Neural progenitor cell (in vitro differentiated cells): ENCODE measurements around the gene RFPL1. TPM values are rescaled to one million over a fixed set of nuclear protein-coding genes. Genes with fewer than 3 reads are reported as not detected.

ENCODE experiments used
- DNase-seq: peaks from one replicate; pipeline ENCODE4 v3.0.0-alpha.2; 2016; ENCODE audit warnings: low spot score
- H2AFZ ChIP-seq: fragments of 200-600 bp; sonication (generic); replicated peaks from 2 replicates; pipeline ENCODE4 v1.6.1; 2016; ENCODE audit warnings: antibody characterized with exemption
- H3F3A ChIP-seq: fragments of 200-600 bp; sonication (generic); 2 replicates; pipeline ENCODE4 v1.6.1; 2016; ENCODE audit warnings: antibody characterized with exemption, low read depth
- H3K27ac ChIP-seq: fragments of 200-600 bp; sonication (generic); 2 replicates; pipeline ENCODE4 v1.5.1; 2016; ENCODE audit warnings: mild to moderate bottlenecking
- H3K27me3 ChIP-seq: fragments of 200-600 bp; sonication (generic); 2 replicates; pipeline ENCODE4 v1.6.1; 2016; ENCODE audit warnings: mild to moderate bottlenecking, moderate library complexity
- H3K36me3 ChIP-seq: fragments of 200-600 bp; sonication (generic); 2 replicates; pipeline ENCODE4 v1.5.1; 2016
- H3K4me1 ChIP-seq: fragments of 200-600 bp; sonication (generic); 2 replicates; pipeline ENCODE4 v1.6.1; 2016; ENCODE audit warnings: mixed run types
- H3K4me2 ChIP-seq: fragments of 200-600 bp; sonication (generic); 2 replicates; pipeline ENCODE4 v1.6.1; 2016
- H3K4me3 ChIP-seq: fragments of 200-600 bp; sonication (generic); 2 replicates; pipeline ENCODE4 v1.5.1; 2016
- H3K79me2 ChIP-seq: fragments of 200-600 bp; sonication (generic); 2 replicates; pipeline ENCODE4 v1.6.1; 2016; ENCODE audit warnings: low read depth
- H3K9ac ChIP-seq: fragments of 200-600 bp; sonication (generic); 2 replicates; pipeline ENCODE4 v1.6.1; 2016
- H3K9me3 ChIP-seq: fragments of 200-600 bp; sonication (generic); 2 replicates; pipeline ENCODE4 v1.5.1; 2016; ENCODE audit warnings: low read depth
- H4K20me1 ChIP-seq: fragments of 200-600 bp; sonication (generic); 2 replicates; pipeline ENCODE4 v1.6.1; 2016; ENCODE audit warnings: low read depth
- H3K27ac Mint-ChIP-seq: 3 replicates; pipeline ENCODE4 v1.8.0; 2021; ENCODE audit warnings: mixed read lengths
- H3K27me3 Mint-ChIP-seq: 2 replicates; pipeline ENCODE4 v1.8.0; 2022; ENCODE audit warnings: low read depth, mild to moderate bottlenecking, inconsistent platforms, moderate library complexity, mixed read lengths; ENCODE audit not compliant: insufficient read depth
- H3K36me3 Mint-ChIP-seq: 3 replicates; pipeline ENCODE4 v1.8.0; 2021; ENCODE audit warnings: mixed read lengths
- H3K4me1 Mint-ChIP-seq: 3 replicates; pipeline ENCODE4 v1.8.0; 2021; ENCODE audit warnings: mixed read lengths
- H3K4me3 Mint-ChIP-seq: 3 replicates; pipeline ENCODE4 v1.8.0; 2021; ENCODE audit warnings: mild to moderate bottlenecking, moderate library complexity, mixed read lengths
- H3K9me3 Mint-ChIP-seq: 3 replicates; pipeline ENCODE4 v1.8.0; 2020; ENCODE audit warnings: mixed read lengths
- EZH2 ChIP-seq: fragments of 200-600 bp; sonication (generic); IDR thresholded peaks from 2 replicates; pipeline ENCODE4 v1.6.1; 2017; ENCODE audit warnings: antibody characterized with exemption, mild to moderate bottlenecking, moderate library complexity
- EZH2phosphoT487 ChIP-seq: fragments of 200-600 bp; sonication (generic); IDR thresholded peaks from 2 replicates; pipeline ENCODE4 v1.6.1; 2017; ENCODE audit warnings: antibody characterized with exemption
- total RNA-seq: library from RNA; depleted of rRNA; stranded (reverse); fragments of >200 nt; gene quantifications from 2 replicates; pipeline ENCODE4 v1.2.3, GENCODE V29; 2015; ENCODE audit warnings: low replicate concordance
- TF ChIP-seq, protein P1 (sequence below): fragments of 200-600 bp; sonication (generic); IDR thresholded peaks from 2 replicates; pipeline ENCODE4 v1.5.1; 2017; ENCODE audit warnings: antibody characterized with exemption, mild to moderate bottlenecking

The RFPL1 gene
- total RNA-seq, 1 donor from 2014 or later = not detected

DNA sequence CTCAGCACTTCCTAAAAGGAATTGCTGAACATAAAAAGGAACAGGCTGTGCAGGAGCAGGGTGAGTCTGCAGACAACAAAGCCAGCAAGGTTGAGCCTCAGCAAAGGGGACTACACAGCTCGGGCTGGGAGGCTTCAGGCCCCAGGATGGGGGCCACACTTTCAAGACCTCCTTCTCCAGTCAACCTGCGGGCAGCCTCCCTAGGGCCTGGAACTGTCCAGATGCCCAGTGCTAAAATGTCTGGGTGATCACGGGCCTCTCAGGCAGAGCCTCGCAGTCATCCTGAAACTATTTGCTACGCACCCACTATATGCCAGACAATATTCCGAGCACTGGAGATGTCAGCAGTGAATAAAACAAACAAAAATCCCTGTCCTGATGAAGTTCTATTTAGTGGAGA, 37.7 kb downstream of the RFPL1 start:
- peak; percentile 59 for DNase-seq
- no peak overlapping the region for H3K27ac Mint-ChIP-seq

DNA sequence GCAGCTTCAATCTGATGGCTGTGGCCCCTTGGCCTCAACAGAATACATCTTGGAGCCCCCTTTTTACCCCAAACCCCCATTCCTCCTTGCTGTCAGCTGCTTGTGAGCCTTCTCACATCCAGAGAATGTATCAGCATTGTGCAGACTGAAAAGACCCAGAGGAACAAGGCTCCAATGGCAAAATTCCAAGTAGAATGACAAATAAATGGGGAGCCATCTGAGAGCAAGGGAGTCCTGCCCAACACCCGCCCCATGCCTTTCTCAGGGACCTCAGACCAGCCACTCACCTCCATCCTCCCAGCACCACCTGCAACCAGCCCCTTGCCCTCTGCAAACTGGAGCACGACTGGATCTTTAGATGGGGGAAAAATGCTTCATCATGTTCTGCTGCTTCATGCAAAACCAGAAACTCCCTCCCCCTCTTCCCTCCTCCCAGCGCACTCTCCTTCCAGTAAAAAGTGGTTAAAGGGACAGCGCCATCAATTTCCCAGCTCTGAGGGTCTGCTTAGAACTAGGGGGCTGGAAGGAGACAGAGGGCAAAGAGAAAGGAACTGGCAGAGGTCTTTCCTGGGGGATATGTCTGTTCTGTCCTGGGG, 39.4 kb downstream of the RFPL1 start:
- H3K9me3 ChIP-seq = no peaks in the 10 kb centered on the region
- H2AFZ ChIP-seq = no peak overlapping the region
- H4K20me1 ChIP-seq = peaks cover 62% of the 10 kb centered on the region
- peaks cover 28% of the 10 kb centered on the region for H3F3A ChIP-seq
- peak; percentile 41 for DNase-seq
- H3K9me3 Mint-ChIP-seq = no peaks in the 10 kb centered on the region
- peaks cover 45% of the 10 kb centered on the region for H3K27me3 Mint-ChIP-seq
- H3K4me2 ChIP-seq = peak overlapping the region; percentile 70
- peaks cover 24% of the 10 kb centered on the region for H3K4me1 ChIP-seq
- no peaks in the 10 kb centered on the region for H3K79me2 ChIP-seq
- H3K27ac Mint-ChIP-seq = no peak overlapping the region
- no peak overlapping the region for H3K27ac ChIP-seq
- peak overlapping the region; percentile 19 for H3K4me3 ChIP-seq
- no peak for TF ChIP-seq EZH2
- no peak for TF ChIP-seq EZH2phosphoT487
- TF ChIP-seq, protein P1, sequence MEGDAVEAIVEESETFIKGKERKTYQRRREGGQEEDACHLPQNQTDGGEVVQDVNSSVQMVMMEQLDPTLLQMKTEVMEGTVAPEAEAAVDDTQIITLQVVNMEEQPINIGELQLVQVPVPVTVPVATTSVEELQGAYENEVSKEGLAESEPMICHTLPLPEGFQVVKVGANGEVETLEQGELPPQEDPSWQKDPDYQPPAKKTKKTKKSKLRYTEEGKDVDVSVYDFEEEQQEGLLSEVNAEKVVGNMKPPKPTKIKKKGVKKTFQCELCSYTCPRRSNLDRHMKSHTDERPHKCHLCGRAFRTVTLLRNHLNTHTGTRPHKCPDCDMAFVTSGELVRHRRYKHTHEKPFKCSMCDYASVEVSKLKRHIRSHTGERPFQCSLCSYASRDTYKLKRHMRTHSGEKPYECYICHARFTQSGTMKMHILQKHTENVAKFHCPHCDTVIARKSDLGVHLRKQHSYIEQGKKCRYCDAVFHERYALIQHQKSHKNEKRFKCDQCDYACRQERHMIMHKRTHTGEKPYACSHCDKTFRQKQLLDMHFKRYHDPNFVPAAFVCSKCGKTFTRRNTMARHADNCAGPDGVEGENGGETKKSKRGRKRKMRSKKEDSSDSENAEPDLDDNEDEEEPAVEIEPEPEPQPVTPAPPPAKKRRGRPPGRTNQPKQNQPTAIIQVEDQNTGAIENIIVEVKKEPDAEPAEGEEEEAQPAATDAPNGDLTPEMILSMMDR = no peak
- H3K4me1 Mint-ChIP-seq = peaks cover 29% of the 10 kb centered on the region
- H3K27me3 ChIP-seq = peaks cover 76% of the 10 kb centered on the region
- H3K4me3 Mint-ChIP-seq = peak overlapping the region; percentile 35
- H3K9ac ChIP-seq = no peak overlapping the region
- H3K36me3 ChIP-seq = no peaks in the 10 kb centered on the region
- no peaks in the 10 kb centered on the region for H3K36me3 Mint-ChIP-seq

More for the DNA sequence above, 37.7 kb downstream of the RFPL1 start:
- Mint-ChIP-seq H3K9me3 (no peaks in the 10 kb centered on the region), H3K4me1 (peaks cover 17% of the 10 kb centered on the region), H3K4me3 (no peak overlapping the region), H3K36me3 (no peaks in the 10 kb centered on the region), H3K27me3 (peaks cover 37% of the 10 kb centered on the region)
- Histone ChIP-seq H3K36me3 (no peaks in the 10 kb centered on the region), H3K4me3 (no peak overlapping the region), H3K4me1 (peaks cover 17% of the 10 kb centered on the region), H3K4me2 (no peak overlapping the region), H3K9ac (no peak overlapping the region), H2AFZ (no peak overlapping the region), H3K9me3 (no peaks in the 10 kb centered on the region), H3F3A (peaks cover 17% of the 10 kb centered on the region), H3K79me2 (no peaks in the 10 kb centered on the region), H3K27ac (no peak overlapping the region), H4K20me1 (peaks cover 47% of the 10 kb centered on the region), H3K27me3 (peaks cover 76% of the 10 kb centered on the region)
- no peak for TF ChIP-seq EZH2
- TF ChIP-seq EZH2phosphoT487 = no peak
- TF ChIP-seq, protein P1 = no peak

DNA sequence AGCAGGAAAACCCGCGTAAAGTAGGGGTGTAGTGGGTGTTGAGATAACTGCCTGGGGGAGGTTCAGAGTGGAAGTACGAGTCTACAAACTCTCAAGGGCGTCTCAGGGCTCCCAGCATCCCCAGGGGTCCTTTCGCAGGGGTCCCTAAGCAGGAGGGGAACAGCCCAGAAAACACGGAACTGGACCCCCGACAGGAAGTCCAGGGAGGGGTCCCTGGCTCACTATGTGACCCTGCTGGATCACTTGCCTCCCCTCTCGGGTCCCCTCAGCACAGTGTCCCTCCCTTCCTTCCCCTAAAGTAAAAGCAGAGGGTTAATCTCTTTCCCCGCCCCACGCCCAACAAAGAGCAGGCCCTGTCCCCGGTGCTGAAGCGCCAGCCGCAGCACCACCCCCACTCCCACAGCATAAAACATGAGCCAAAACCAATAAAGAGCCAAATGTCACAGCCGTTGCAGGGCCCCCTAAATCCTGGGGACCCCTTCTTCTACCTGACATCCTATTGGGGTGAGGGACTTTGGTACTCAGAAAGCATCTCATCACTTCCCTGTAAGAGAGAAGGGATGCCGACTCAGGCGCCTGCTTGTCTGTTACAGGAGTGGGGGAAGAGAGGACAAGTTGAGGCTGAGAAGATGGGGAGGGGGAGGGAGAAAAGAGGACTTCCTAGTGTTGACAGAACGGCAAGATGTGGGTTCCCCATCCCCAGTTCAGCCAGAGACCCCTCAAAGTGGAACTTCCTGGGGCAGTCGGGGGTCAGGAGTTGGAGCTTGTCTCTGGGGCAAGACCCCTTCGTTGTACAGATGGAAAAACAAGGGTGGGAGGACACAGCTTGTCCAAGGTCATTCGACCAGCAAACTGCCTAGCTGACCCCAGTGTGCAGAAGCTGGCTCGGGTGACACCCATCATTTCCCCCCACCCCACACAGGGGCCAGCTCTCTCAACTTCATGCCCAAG, 40.2 kb downstream of the RFPL1 start:
- no peak overlapping the region for H3K27ac ChIP-seq
- DNase-seq = peak; percentile 82
- no peaks in the 10 kb centered on the region for H3K9me3 Mint-ChIP-seq

More for the DNA sequence above, 40.2 kb downstream of the RFPL1 start:
- Histone ChIP-seq H3K79me2 (no peaks in the 10 kb centered on the region), H2AFZ (no peak overlapping the region), H3F3A (peaks cover 28% of the 10 kb centered on the region), H3K36me3 (no peaks in the 10 kb centered on the region), H3K4me1 (peaks cover 24% of the 10 kb centered on the region), H3K4me3 (peak overlapping the region; percentile 19), H3K9me3 (no peaks in the 10 kb centered on the region), H3K4me2 (peak overlapping the region; percentile 70), H3K27me3 (peaks cover 74% of the 10 kb centered on the region), H3K9ac (no peak overlapping the region), H4K20me1 (peaks cover 62% of the 10 kb centered on the region)
- Mint-ChIP-seq H3K36me3 (no peaks in the 10 kb centered on the region), H3K27me3 (peaks cover 45% of the 10 kb centered on the region), H3K4me1 (peaks cover 29% of the 10 kb centered on the region), H3K27ac (no peak overlapping the region), H3K4me3 (peak overlapping the region; percentile 79)
- TF ChIP-seq EZH2phosphoT487 = peak; percentile 32
- TF ChIP-seq EZH2 = no peak
